ENCODE measurements around the gene SSR4. TPM values are rescaled to one million over a fixed set of nuclear protein-coding genes. Genes with fewer than 3 reads are reported as not detected.

The SSR4 gene
- total and polyA plus RNA-seq, 8 donors, result 153 to 327 (median 180) TPM

- Histone ChIP-seq H3K4me3 (no peak overlapping the region), H3K4me1 (no peaks in the 10 kb centered on the region), H3K36me3 (no peaks in the 10 kb centered on the region), H3K27me3 (peaks cover 0 to 5% of the 10 kb centered on the region in 2 donors), H3K9me3 (no peaks in the 10 kb centered on the region), H3K27ac (no peak overlapping the region)
- TF ChIP-seq CTCF (IDR thresholded peaks at IDR 0.05), result no peak
- no peak for ATAC-seq
- DNase-seq, result peak in 1 of 4 donors; percentile 24
- intact Hi-C loops (cut with DNase I), result no loop called here
Observed at GRCh38 chrX:153773218-153773611, 21.3 kb upstream of the SSR4 start.

GRCh38 chrX:153773741-153774575 lies 20.5 kb upstream of the SSR4 start:
- intact Hi-C loops (cut with DNase I), result no loop called here
- no peaks in the 10 kb centered on the region for H3K9me3 ChIP-seq
- peaks cover 0 to 7% of the 10 kb centered on the region in 2 donors for H3K27me3 ChIP-seq
- no peak overlapping the region for H3K27ac ChIP-seq
- no peaks in the 10 kb centered on the region for H3K36me3 ChIP-seq
- H3K4me3 ChIP-seq, result no peak overlapping the region
- no peak for TF ChIP-seq CTCF (IDR thresholded peaks at IDR 0.05)
- H3K4me1 ChIP-seq, result no peaks in the 10 kb centered on the region
- ATAC-seq, result no peak
- DNase-seq, result peak in 1 of 4 donors; percentile 43

- no peak for TF ChIP-seq CTCF (IDR thresholded peaks at IDR 0.05)
- H3K4me1 ChIP-seq, result no peaks in the 10 kb centered on the region
- DNase-seq (peak in 1 of 4 donors; percentile 27), ATAC-seq (no peak)
- H3K36me3 ChIP-seq, result no peaks in the 10 kb centered on the region
- H3K9me3 ChIP-seq, result no peaks in the 10 kb centered on the region
- H3K27me3 ChIP-seq, result peaks cover 0 to 15% of the 10 kb centered on the region in 2 donors
- intact Hi-C loops (cut with DNase I), result no loop called here
- H3K4me3 ChIP-seq, result no peak overlapping the region
- H3K27ac ChIP-seq, result no peak overlapping the region
Observed at GRCh38 chrX:153774576-153775292, 19.7 kb upstream of the SSR4 start.

- no peak overlapping the region for H3K4me3 ChIP-seq
- DNase-seq, result peak in 1 of 4 donors; percentile 41
- no peaks in the 10 kb centered on the region for H3K9me3 ChIP-seq
- no peaks in the 10 kb centered on the region for H3K4me1 ChIP-seq
- no peak for TF ChIP-seq CTCF (IDR thresholded peaks at IDR 0.05)
- H3K27me3 ChIP-seq, result peaks cover 0 to 22% of the 10 kb centered on the region in 2 donors
- intact Hi-C loops (cut with DNase I), result no loop called here
- H3K27ac ChIP-seq, result no peak overlapping the region
- ATAC-seq, result no peak
- no peaks in the 10 kb centered on the region for H3K36me3 ChIP-seq
Observed at GRCh38 chrX:153775293-153776119, 19.0 kb upstream of the SSR4 start.
